Uterus (tissue), 2 donors: ENCODE results near the gene PDE6B.

Source experiments
- CTCF ChIP-seq, 4 experiments: fragments of 200-600 bp in 2 of 4; fragments of 450-650 bp in 2 of 4; sonication (generic) in 2 of 4; IDR thresholded peaks; one replicate each; pipeline ENCODE4 v1.5.1; 2016 to 2019; ENCODE audit warnings: antibody characterized with exemption in 4 of 4, mild to moderate bottlenecking in 2 of 4, moderate library complexity in 1 of 4
- POLR2A ChIP-seq, 2 donors: fragments of 450-650 bp; IDR thresholded peaks; one replicate each; pipeline ENCODE4 v1.6.1; 2016; ENCODE audit warnings: antibody characterized with exemption in 2 of 2, mild to moderate bottlenecking in 1 of 2, moderate library complexity in 1 of 2

- TF ChIP-seq CTCF (IDR thresholded peaks at IDR 0.05): no peak
- no peak for TF ChIP-seq POLR2A (IDR thresholded peaks at IDR 0.05)
Measured at GRCh38 chr4:663438-664428, 38.4 kb downstream of the PDE6B start.
